B cell (primary cell): ENCODE results near the gene SAT2. TPM values are rescaled to one million over a fixed set of nuclear protein-coding genes. Genes with fewer than 3 reads are reported as not detected.

Source experiments
- ATAC-seq: fragments of 200-7000 bp; cut with Tn5 transposase; one replicate; pipeline ENCODE4 v1.10.0; 2021; ENCODE audit warnings: low read depth, mild to moderate bottlenecking, moderate number of reproducible peaks, moderate library complexity
- CTCF ChIA-PET: fragments of 350-600 bp; sonication (Branson Sonifier 250); formaldehyde crosslinking; loops from one replicate; lab custom pipeline; 2021; ENCODE audit warnings: antibody characterized with exemption, inconsistent platforms; lab: Charles Lee
- POLR2A ChIA-PET: fragments of 350-600 bp; sonication (Branson Sonifier 250); formaldehyde crosslinking; loops from one replicate; lab custom pipeline; 2021; ENCODE audit warnings: antibody characterized with exemption; lab: Charles Lee
- DNase-seq: peaks from one replicate; pipeline ENCODE4 v3.0.0; 2013
- H2AFZ ChIP-seq: 2 replicates; pipeline ENCODE4 v1.6.1; 2012; ENCODE audit warnings: mild to moderate bottlenecking, low read depth, low read length; ENCODE audit not compliant: insufficient read depth, poor library complexity, severe bottlenecking
- H3K27ac ChIP-seq, 2 donors: 1 replicate in 1 of 2; 2 replicates in 1 of 2; pipeline ENCODE4 v1.5.1; 2012 to 2013; ENCODE audit warnings: low read length in 2 of 2, mild to moderate bottlenecking in 2 of 2, moderate library complexity in 1 of 2
- H3K27me3 ChIP-seq, 4 experiments: fragments of 200-600 bp in 1 of 4; sonication (generic) in 1 of 4; replicated peaks in 1 of 4; 1 replicate in 2 of 4; 2 replicates in 2 of 4; pipeline versions ENCODE4 v1.6.1 to v1.7.0; 2013 to 2016; ENCODE audit warnings: low read length in 3 of 4, mild to moderate bottlenecking in 2 of 4, mixed read lengths in 1 of 4, moderate library complexity in 1 of 4; ENCODE audit not compliant: insufficient read depth in 4 of 4, control insufficient read depth in 3 of 4; ENCODE audit errors: control extremely low read depth in 1 of 4
- H3K36me3 ChIP-seq, 2 experiments: replicated peaks in 1 of 2; 1 replicate in 1 of 2; 2 replicates in 1 of 2; pipeline versions ENCODE4 v1.6.1 to v1.7.1; 2013; ENCODE audit warnings: low read length in 1 of 2; ENCODE audit not compliant: insufficient read depth in 2 of 2, control insufficient read depth in 1 of 2; ENCODE audit errors: control extremely low read depth in 1 of 2, extremely low read depth in 1 of 2
- H3K4me1 ChIP-seq, 2 donors: fragments of 200-600 bp in 1 of 2; sonication (generic) in 1 of 2; 1 replicate in 1 of 2; 2 replicates in 1 of 2; pipeline versions ENCODE4 v1.5.1 to v1.6.1; 2013 to 2017; ENCODE audit warnings: low read length in 2 of 2; ENCODE audit not compliant: control insufficient read depth in 2 of 2, insufficient read depth in 2 of 2
- H3K4me2 ChIP-seq: replicated peaks from 2 replicates; pipeline ENCODE3; 2012; ENCODE audit warnings: mild to moderate bottlenecking, low read depth, low read length; ENCODE audit not compliant: poor library complexity, severe bottlenecking
- H3K4me3 ChIP-seq, 5 experiments: fragments of 200-600 bp in 1 of 5; sonication (generic) in 1 of 5; 1 replicate in 3 of 5; 2 replicates in 2 of 5; pipeline versions ENCODE4 v1.5.1 to v1.7.0; 2011 to 2016; ENCODE audit warnings: low read length in 4 of 5, mild to moderate bottlenecking in 4 of 5, low read depth in 2 of 5, control low read depth in 1 of 5, moderate library complexity in 1 of 5; ENCODE audit not compliant: insufficient read depth in 1 of 5; ENCODE audit errors: control extremely low read depth in 1 of 5, extremely low read depth in 1 of 5
- H3K79me2 ChIP-seq: fragments of 200-600 bp; sonication (generic); one replicate; pipeline ENCODE4 v1.6.0; 2016; ENCODE audit warnings: low read length; ENCODE audit not compliant: control insufficient read depth, insufficient read depth
- H3K9ac ChIP-seq: fragments of 200-600 bp; sonication (generic); 2 replicates; pipeline ENCODE4 v1.6.1; 2017; ENCODE audit warnings: mild to moderate bottlenecking, low read length, moderate library complexity
- H3K9me3 ChIP-seq, 3 donors: one replicate each; pipeline versions ENCODE4 v1.6.1 to v1.7.1; 2013; ENCODE audit warnings: low read length in 2 of 3; ENCODE audit not compliant: control insufficient read depth in 2 of 3, insufficient read depth in 1 of 3; ENCODE audit errors: control extremely low read depth in 1 of 3
- H4K20me1 ChIP-seq: 2 replicates; pipeline ENCODE4 v1.6.0; 2012; ENCODE audit warnings: mild to moderate bottlenecking, low read length; ENCODE audit not compliant: insufficient read depth, control insufficient read depth, poor library complexity, severe bottlenecking
- H3K27ac Mint-ChIP-seq: one replicate; pipeline ENCODE4 v1.8.0; 2021; ENCODE audit warnings: mixed read lengths
- H3K27me3 Mint-ChIP-seq: one replicate; pipeline ENCODE4 v1.8.0; 2021; ENCODE audit warnings: mixed read lengths
- H3K4me1 Mint-ChIP-seq: one replicate; pipeline ENCODE4 v1.8.0; 2021; ENCODE audit warnings: mixed read lengths
- H3K4me3 Mint-ChIP-seq: one replicate; pipeline ENCODE4 v1.8.0; 2021; ENCODE audit warnings: mixed read lengths
- H3K9me3 Mint-ChIP-seq: one replicate; pipeline ENCODE4 v1.8.0; 2022; ENCODE audit warnings: mixed read lengths; ENCODE audit not compliant: insufficient read depth
- CTCF ChIP-seq: fragments of 200-600 bp; IDR thresholded peaks from one replicate; pipeline ENCODE4 v1.8.0; 2022; ENCODE audit warnings: antibody characterized with exemption, mild to moderate bottlenecking
- EZH2 ChIP-seq: IDR thresholded peaks from 2 replicates; pipeline ENCODE4 v1.6.1; 2012; ENCODE audit warnings: borderline replicate concordance, low read depth, mild to moderate bottlenecking, moderate library complexity, low read length; ENCODE audit not compliant: insufficient read depth, poor library complexity, severe bottlenecking
- WGBS: methylation state at CpG from one replicate; pipeline ENCODE4 v1.1.5; 2013; ENCODE audit warnings: missing lambda C conversion rate; ENCODE audit not compliant: insufficient coverage; 5-methylcytosine and 5-hydroxymethylcytosine counted together
- intact Hi-C: fragments of 100-400 bp; cut with micrococcal nuclease; formaldehyde crosslinking; loops from one replicate; pipeline ENCODE4 v1.10.0; 2022
- polyA plus RNA-seq: library from polyadenylated mRNA; depleted of rRNA; stranded (reverse); fragments of >200 nt; gene quantifications from 2 replicates; pipeline ENCODE4 v1.2.3, GENCODE V29; 2012
- total RNA-seq, 2 donors: library from RNA; stranded (reverse); fragments of 120-200 nt in 1 of 2; gene quantifications; 1 replicate in 1 of 2; 2 replicates in 1 of 2; pipeline versions ENCODE4 v1.2.3 to v1.2.4, GENCODE V29; 2013 to 2022

Gene SAT2
- total and polyA plus RNA-seq, 2 donors (not counting 1 experiment from before 2014, with no cell fraction given), result 33.8 to 68.8 TPM

DNA sequence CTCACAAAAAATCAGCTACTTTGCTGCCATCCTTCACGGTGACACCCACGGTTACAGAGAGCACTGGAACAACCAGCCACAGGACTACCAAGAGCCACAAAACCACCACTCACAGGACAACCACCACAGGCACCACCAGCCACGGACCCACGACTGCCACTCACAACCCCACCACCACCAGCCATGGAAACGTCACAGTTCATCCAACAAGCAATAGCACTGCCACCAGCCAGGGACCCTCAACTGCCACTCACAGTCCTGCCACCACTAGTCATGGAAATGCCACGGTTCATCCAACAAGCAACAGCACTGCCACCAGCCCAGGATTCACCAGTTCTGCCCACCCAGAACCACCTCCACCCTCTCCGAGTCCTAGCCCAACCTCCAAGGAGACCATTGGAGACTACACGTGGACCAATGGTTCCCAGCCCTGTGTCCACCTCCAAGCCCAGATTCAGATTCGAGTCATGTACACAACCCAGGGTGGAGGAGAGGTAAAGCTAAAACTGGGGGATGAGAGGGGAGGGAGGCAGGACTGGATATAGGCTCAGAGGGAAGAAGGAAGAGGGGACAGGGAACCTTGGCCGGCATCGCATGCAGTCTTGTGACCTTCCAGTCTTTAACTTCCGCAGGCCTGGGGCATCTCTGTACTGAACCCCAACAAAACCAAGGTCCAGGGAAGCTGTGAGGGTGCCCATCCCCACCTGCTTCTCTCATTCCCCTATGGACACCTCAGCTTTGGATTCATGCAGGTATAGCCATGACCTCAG is 47.6 kb downstream of the SAT2 start:
- POLR2A ChIA-PET, result interaction anchor here (0.5 to 1.4 kb wide), 9 partner anchors 18 to 921 kb away, joined by 3 to 6 read pairs (median 3); partner anchors contain the start of genes ATP1B2, FXR2, NEURL4 and SENP3
- H3K79me2 ChIP-seq, result peaks cover 46% of the 10 kb centered on the region
- peak overlapping the region; percentile 70 to 71 for H3K27ac ChIP-seq
- no peaks in the 10 kb centered on the region for H3K9me3 Mint-ChIP-seq
- H3K4me1 ChIP-seq, result peaks cover 53 to 70% of the 10 kb centered on the region in 2 donors
- no peak for TF ChIP-seq CTCF
- TF ChIP-seq EZH2, result no peak
- WGBS, result 65% methylated on average over 8 of the region's 12 CpGs
- H3K4me1 Mint-ChIP-seq, result peaks cover 82% of the 10 kb centered on the region
- no peaks in the 10 kb centered on the region for H3K27me3 Mint-ChIP-seq
- peak overlapping the region; percentile 93 for H3K27ac Mint-ChIP-seq
- ATAC-seq (no peak), DNase-seq (peak; percentile 19)
- no peak overlapping the region for H2AFZ ChIP-seq
- H3K36me3 ChIP-seq, result peaks cover 15 to 46% of the 10 kb centered on the region in 2 experiments
- H3K9me3 ChIP-seq, result no peaks in the 10 kb centered on the region
- peak overlapping the region; percentile 19 for H3K9ac ChIP-seq
- H3K4me2 ChIP-seq, result peak overlapping the region; percentile 66
- peak overlapping the region; percentile 80 for H3K4me3 Mint-ChIP-seq
- H4K20me1 ChIP-seq, result peaks cover 38% of the 10 kb centered on the region
- CTCF ChIA-PET, result interaction anchor here (1.0 to 3.9 kb wide), 7 partner anchors 10 to 107 kb away, joined by 3 to 23 read pairs (median 11); partner anchors contain the start of genes SENP3, SOX15, TP53 and WRAP53
- H3K4me3 ChIP-seq, result peak overlapping the region in 4 of 5 experiments; percentile 4 to 41 (median 21)
- no peaks in the 10 kb centered on the region for H3K27me3 ChIP-seq
- intact Hi-C loops, result loop anchor here (10.0 kb wide), 2 partner anchors 535 to 565 kb away; partner anchors contain the start of genes RNASEK and SLC16A11
